A673 (cell line): ENCODE data around the gene SRCAP.

Experiments
- EZH2 ChIP-seq: fragments of 200-600 bp; sonication (generic); IDR thresholded peaks from 2 replicates; pipeline ENCODE4 v1.6.1; 2017; ENCODE audit warnings: borderline replicate concordance, low read depth, mild to moderate bottlenecking, mixed read lengths, antibody characterized with exemption, low read length; ENCODE audit not compliant: poor library complexity, severe bottlenecking
- TF ChIP-seq, protein P1 (sequence below): fragments of 300-800, 200-600 bp; sonication (generic); conservative IDR thresholded peaks from 2 replicates; pipeline ENCODE4 v1.5.1; 2017; ENCODE audit warnings: low read depth, mild to moderate bottlenecking, antibody characterized with exemption, low read length, moderate library complexity, mixed read lengths

DNA sequence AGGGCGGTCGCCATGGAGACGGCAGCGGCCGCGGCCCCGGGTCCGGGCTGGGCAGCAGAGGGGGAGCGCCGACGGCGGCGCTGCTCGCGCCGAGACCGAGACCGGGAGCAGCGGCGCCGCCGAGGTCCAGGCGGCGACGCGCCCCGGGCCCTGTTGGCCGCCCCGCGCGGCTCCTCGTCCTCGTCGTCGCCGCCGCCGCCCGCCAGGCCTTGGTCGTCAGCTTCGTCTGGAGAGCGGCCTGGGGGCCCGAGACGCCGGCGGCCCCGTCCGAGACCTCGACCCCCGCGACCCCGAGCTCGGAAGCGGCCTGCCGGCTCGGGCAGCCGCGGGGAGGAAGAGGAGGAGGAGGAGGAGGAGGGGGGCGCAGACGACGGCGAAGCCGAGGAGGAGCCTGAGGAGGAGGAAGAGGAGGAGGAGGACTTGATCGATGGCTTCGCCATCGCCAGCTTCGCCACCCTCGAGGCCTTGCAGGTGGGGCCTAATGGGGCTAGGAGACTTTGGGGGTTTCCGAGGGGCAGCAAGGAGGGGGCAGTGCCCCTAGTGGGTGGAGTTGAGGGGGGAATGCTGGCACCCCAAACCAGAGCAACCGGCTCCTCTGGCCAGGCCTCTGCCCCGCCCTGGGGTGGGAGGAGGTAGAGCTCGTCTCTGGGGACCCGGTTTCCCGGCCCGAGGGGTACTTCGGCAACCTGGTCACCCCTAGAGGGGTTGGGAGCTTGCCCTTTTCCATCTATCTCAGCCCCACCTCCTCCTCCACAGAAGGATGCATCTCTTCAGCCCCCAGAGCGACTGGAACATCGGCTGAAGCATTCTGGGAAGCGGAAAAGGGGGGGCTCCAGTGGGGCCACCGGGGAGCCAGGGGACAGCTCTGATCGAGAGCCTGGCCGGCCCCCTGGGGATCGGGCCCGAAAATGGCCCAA lies 39.2 kb upstream of the SRCAP start:
- TF ChIP-seq, protein P1, sequence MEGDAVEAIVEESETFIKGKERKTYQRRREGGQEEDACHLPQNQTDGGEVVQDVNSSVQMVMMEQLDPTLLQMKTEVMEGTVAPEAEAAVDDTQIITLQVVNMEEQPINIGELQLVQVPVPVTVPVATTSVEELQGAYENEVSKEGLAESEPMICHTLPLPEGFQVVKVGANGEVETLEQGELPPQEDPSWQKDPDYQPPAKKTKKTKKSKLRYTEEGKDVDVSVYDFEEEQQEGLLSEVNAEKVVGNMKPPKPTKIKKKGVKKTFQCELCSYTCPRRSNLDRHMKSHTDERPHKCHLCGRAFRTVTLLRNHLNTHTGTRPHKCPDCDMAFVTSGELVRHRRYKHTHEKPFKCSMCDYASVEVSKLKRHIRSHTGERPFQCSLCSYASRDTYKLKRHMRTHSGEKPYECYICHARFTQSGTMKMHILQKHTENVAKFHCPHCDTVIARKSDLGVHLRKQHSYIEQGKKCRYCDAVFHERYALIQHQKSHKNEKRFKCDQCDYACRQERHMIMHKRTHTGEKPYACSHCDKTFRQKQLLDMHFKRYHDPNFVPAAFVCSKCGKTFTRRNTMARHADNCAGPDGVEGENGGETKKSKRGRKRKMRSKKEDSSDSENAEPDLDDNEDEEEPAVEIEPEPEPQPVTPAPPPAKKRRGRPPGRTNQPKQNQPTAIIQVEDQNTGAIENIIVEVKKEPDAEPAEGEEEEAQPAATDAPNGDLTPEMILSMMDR, result no peak
- TF ChIP-seq EZH2, result no peak
